GM12878 (cell line): ENCODE measurements around the gene ST6GAL2. TPM values are rescaled to one million over a fixed set of nuclear protein-coding genes. Genes with fewer than 3 reads are reported as not detected.

Experiments
- ATAC-seq: fragments of 200-7000 bp; cut with Tn5 transposase; 3 replicates; pipeline ENCODE4 v1.9.1; 2020; ENCODE audit warnings: mild to moderate bottlenecking, moderate library complexity
- BruUV-seq: library from RNA; stranded (reverse); fragments of 400-500 nt; replicated peaks from 2 replicates; lab custom pipeline; 2021; lab: Mats Ljungman, UMichigan
- CTCF ChIA-PET: fragments of 300-600 bp; sonication (Branson Sonifier 250); formaldehyde crosslinking; extraction: SDS; loops from one replicate; lab custom pipeline; 2021; ENCODE audit warnings: inconsistent platforms; lab: Yijun Ruan, JAX
- POLR2A ChIA-PET: fragments of 350-600 bp; formaldehyde crosslinking; extraction: SDS; loops from one replicate; lab custom pipeline; 2021; ENCODE audit warnings: inconsistent platforms; lab: Charles Lee
- RAD21 ChIA-PET: fragments of 300-600 bp; sonication (Branson Sonifier 250); formaldehyde crosslinking; loops from one replicate; lab custom pipeline; 2023; ENCODE audit warnings: antibody characterized with exemption; ENCODE audit not compliant: unreplicated experiment; lab: Charles Lee
- SMC1A ChIA-PET: fragments of 300-600 bp; sonication (Branson Sonifier 250); formaldehyde crosslinking; loops from one replicate; lab custom pipeline; 2023; ENCODE audit not compliant: unreplicated experiment, uncharacterized antibody; lab: Charles Lee
- DNase-seq: peaks from one replicate; pipeline ENCODE4 v3.0.0-alpha.2; 2011; ENCODE audit warnings: low read depth, low spot score
- FAIRE-seq: peaks from 3 replicates; lab custom pipeline; 2011; peaks lifted over from hg19 to GRCh38; lab: Jason Lieb, UNC
- H2AFZ ChIP-seq: 2 replicates; pipeline ENCODE4 v1.6.0; 2011; ENCODE audit warnings: low read depth, low read length, control low read depth; ENCODE audit not compliant: control insufficient read depth
- H3K27ac ChIP-seq: 2 replicates; pipeline ENCODE4 v1.5.1; 2011; ENCODE audit warnings: control low read depth; ENCODE audit not compliant: control insufficient read depth, insufficient read depth
- H3K27me3 ChIP-seq, 2 experiments: replicated peaks in 1 of 2; 2 replicates each; pipeline versions ENCODE4 v1.6.0 to v1.6.1; 2011; ENCODE audit warnings: low read length in 1 of 2; ENCODE audit not compliant: control insufficient read depth in 2 of 2, insufficient read depth in 2 of 2
- H3K36me3 ChIP-seq, 2 experiments: 2 replicates each; pipeline ENCODE4 v1.5.1; 2011; ENCODE audit warnings: low read length in 1 of 2; ENCODE audit not compliant: control insufficient read depth in 2 of 2, insufficient read depth in 2 of 2
- H3K4me1 ChIP-seq: 2 replicates; pipeline ENCODE4 v1.6.1; 2011; ENCODE audit warnings: mild to moderate bottlenecking, low read length, moderate library complexity, mixed read lengths; ENCODE audit not compliant: control insufficient read depth, insufficient read depth
- H3K4me2 ChIP-seq: 2 replicates; pipeline ENCODE4 v1.6.0; 2011; ENCODE audit warnings: control low read depth; ENCODE audit not compliant: control insufficient read depth, insufficient read depth
- H3K4me3 ChIP-seq: fragments of 200-600 bp; sonication (generic); 2 replicates; pipeline ENCODE4 v1.5.1; 2016
- H3K79me2 ChIP-seq: 2 replicates; pipeline ENCODE4 v1.6.0; 2011; ENCODE audit warnings: low read length; ENCODE audit not compliant: control insufficient read depth, insufficient read depth
- H3K9ac ChIP-seq: 2 replicates; pipeline ENCODE4 v1.8.0; 2011; ENCODE audit warnings: low read length, control low read depth, mixed read lengths; ENCODE audit not compliant: control insufficient read depth, insufficient read depth
- H3K9me3 ChIP-seq: replicated peaks from 3 replicates; pipeline ENCODE4 v1.5.1; 2011; ENCODE audit warnings: mild to moderate bottlenecking, low read length; ENCODE audit not compliant: control insufficient read depth, insufficient read depth
- H4K20me1 ChIP-seq: 2 replicates; pipeline ENCODE4 v1.6.0; 2011; ENCODE audit not compliant: control insufficient read depth, insufficient read depth
- ATF7 ChIP-seq: fragments of 450-650 bp; IDR thresholded peaks from 2 replicates; pipeline ENCODE4 v1.6.1; 2016; ENCODE audit warnings: low read depth, mild to moderate bottlenecking
- BCLAF1 ChIP-seq: fragments of 450-650 bp; IDR thresholded peaks from 2 replicates; pipeline ENCODE4 v1.6.1; 2017; ENCODE audit warnings: antibody characterized with exemption, mild to moderate bottlenecking, moderate library complexity
- BMI1 ChIP-seq: fragments of 450-650 bp; IDR thresholded peaks from 2 replicates; pipeline ENCODE4 v1.6.1; 2016; ENCODE audit warnings: mild to moderate bottlenecking, moderate library complexity, borderline replicate concordance
- BRCA1 ChIP-seq: IDR thresholded peaks from 2 replicates; pipeline ENCODE4 v1.6.1; 2011; ENCODE audit warnings: low read depth, low read length, improper control_type of control experiment
- CHD2 ChIP-seq: IDR thresholded peaks from 2 replicates; pipeline ENCODE4 v1.6.1; 2011; ENCODE audit warnings: low read depth, low read length, improper control_type of control experiment, borderline replicate concordance
- EP300 ChIP-seq, 2 experiments: fragments of 150-350 bp in 1 of 2; IDR thresholded peaks; 2 replicates each; pipeline ENCODE4 v1.6.1; 2011 to 2012; ENCODE audit warnings: low read depth in 2 of 2, low read length in 2 of 2, borderline replicate concordance in 1 of 2, improper control_type of control experiment in 1 of 2, inconsistent platforms in 1 of 2; ENCODE audit not compliant: control insufficient read depth in 1 of 2
- EZH2 ChIP-seq: IDR thresholded peaks from 2 replicates; pipeline ENCODE4 v1.6.1; 2012; ENCODE audit warnings: low read depth, mild to moderate bottlenecking, control low read depth, inconsistent platforms, low read length, borderline replicate concordance; ENCODE audit not compliant: control insufficient read depth
- HDAC6 ChIP-seq: fragments of 200-600 bp; sonication (generic); IDR thresholded peaks from one replicate; pipeline ENCODE4 v1.8.0; 2017; ENCODE audit warnings: antibody characterized with exemption; ENCODE audit not compliant: unreplicated experiment
- IKZF2 ChIP-seq, 2 experiments: fragments of 450-650 bp; IDR thresholded peaks; 2 replicates each; pipeline ENCODE4 v1.6.1; 2017; ENCODE audit warnings: mild to moderate bottlenecking in 2 of 2, moderate library complexity in 2 of 2
- MYB ChIP-seq: fragments of 150-350 bp; IDR thresholded peaks from 2 replicates; pipeline ENCODE4 v1.6.1; 2014; ENCODE audit warnings: mild to moderate bottlenecking, low read depth, low read length, borderline replicate concordance
- RELA ChIP-seq: fragments of 450-650 bp; IDR thresholded peaks from 2 replicates; pipeline ENCODE4 v1.8.0; 2014; ENCODE audit warnings: borderline replicate concordance; ENCODE audit not compliant: partially characterized antibody
- STAT3 ChIP-seq: IDR thresholded peaks from 2 replicates; pipeline ENCODE4 v1.6.1; 2011; ENCODE audit warnings: low read depth, low read length, improper control_type of control experiment
- TAF1 ChIP-seq: IDR thresholded peaks from 2 replicates; pipeline ENCODE4 v1.6.1; 2011; ENCODE audit warnings: mild to moderate bottlenecking, low read depth, low read length, borderline replicate concordance
- USF2 ChIP-seq: IDR thresholded peaks from 2 replicates; pipeline ENCODE4 v1.6.1; 2011; ENCODE audit warnings: low read depth, low read length, improper control_type of control experiment, borderline replicate concordance
- ZNF687 ChIP-seq: fragments of 450-650 bp; IDR thresholded peaks from 2 replicates; pipeline ENCODE4 v1.6.1; 2017; ENCODE audit warnings: mild to moderate bottlenecking, moderate library complexity
- ZZZ3 ChIP-seq: IDR thresholded peaks from 2 replicates; pipeline ENCODE4 v1.6.1; 2011; ENCODE audit warnings: low read depth; ENCODE audit not compliant: control insufficient read depth, insufficient read length
- WGBS: methylation state at CpG from one replicate; pipeline ENCODE4 v1.1.6; 2016; ENCODE audit warnings: low lambda C conversion rate; ENCODE audit not compliant: insufficient replicate concordance, insufficient coverage; ENCODE audit errors: missing lambda C conversion rate; 5-methylcytosine and 5-hydroxymethylcytosine counted together
- in situ Hi-C: fragments of 300-500 bp; cut with MboI; formaldehyde crosslinking; loops from 9 replicates; pipeline ENCODE4 v1.14.3; 2018; ENCODE audit warnings: mixed read lengths
- intact Hi-C: fragments of 100-400 bp; cut with micrococcal nuclease; formaldehyde crosslinking; loops from one replicate; pipeline ENCODE4 v1.14.2; 2022; ENCODE audit not compliant: unreplicated experiment
- polyA plus RNA-seq, 11 experiments: library from polyadenylated mRNA; depleted of rRNA in 4 of 11; unstranded in 6 of 11; stranded (reverse) in 5 of 11; fragments of >200 nt; fragmentation: Nextera tagmentation in 4 of 11; fragmentation: Illumina TruSeq in 1 of 11; extraction: Ambion mirVana in 4 of 11; extraction: Trizol in 1 of 11; gene quantifications; 1 replicate in 1 of 11; 2 replicates in 10 of 11; pipeline versions ENCODE4 v1.2.1 to v1.2.3, GENCODE V29; 2011 to 2016; ENCODE audit warnings: inconsistent platforms in 2 of 11, missing spikeins in 2 of 11, low read depth in 1 of 11
- total RNA-seq, 4 experiments: library from RNA; depleted of rRNA in 3 of 4; stranded (reverse); fragments of >200 nt in 3 of 4; fragmentation: Illumina TruSeq in 1 of 4; extraction: Trizol in 1 of 4; gene quantifications; 2 replicates each; pipeline versions ENCODE4 v1.2.1 to v1.2.3, GENCODE V29; 2013 to 2021

The ST6GAL2 gene
- total and polyA plus RNA-seq, 10 of the 15 experiments (the other 5 are each of a cell fraction or from before 2014, with no cell fraction given): not detected

- no peak for ATAC-seq
- no TSS peak for BruUV-seq
- H4K20me1 ChIP-seq: no peaks in the 10 kb centered on the region
- DNase-seq: no peak
- intact Hi-C loops (no loop called here), in situ Hi-C loops (no loop called here)
- no peak overlapping the region for H3K4me3 ChIP-seq
- no peaks in the 10 kb centered on the region for H3K9me3 ChIP-seq
- H3K79me2 ChIP-seq: no peaks in the 10 kb centered on the region
- no peaks in the 10 kb centered on the region for H3K4me1 ChIP-seq
- CTCF ChIA-PET: no interaction called here
- no peak overlapping the region for H3K4me2 ChIP-seq
- H2AFZ ChIP-seq: no peak overlapping the region
- no peaks in the 10 kb centered on the region for H3K27me3 ChIP-seq
- no peak overlapping the region for H3K27ac ChIP-seq
- 38% methylated on average over 7 of the region's 7 CpGs for WGBS
- no peak overlapping the region for H3K9ac ChIP-seq
- FAIRE-seq: no peak
- SMC1A ChIA-PET: no interaction called here
- POLR2A ChIA-PET: no interaction called here
- RAD21 ChIA-PET: no interaction called here
- no peaks in the 10 kb centered on the region for H3K36me3 ChIP-seq
- no peak for TF ChIP-seq BMI1
- TF ChIP-seq IKZF2 (IDR thresholded peaks at IDR 0.05): no peak
- TF ChIP-seq STAT3: no peak
- no peak for TF ChIP-seq MYB
- no peak for TF ChIP-seq BCLAF1
- no peak for TF ChIP-seq ATF7
- no peak for TF ChIP-seq CHD2
- no peak for TF ChIP-seq ZZZ3
- no peak for TF ChIP-seq EP300 (IDR thresholded peaks at IDR 0.05; ENCODE audit: borderline replicate concordance in 1 of 2, control insufficient read depth in 1 of 2, low read depth in 2 of 2, low read length in 2 of 2)
- TF ChIP-seq ZNF687: no peak
- no peak for TF ChIP-seq EZH2
- no peak for TF ChIP-seq HDAC6
- TF ChIP-seq BRCA1: no peak
- TF ChIP-seq USF2: no peak
- no peak for TF ChIP-seq TAF1
- TF ChIP-seq RELA: no peak
Measured at GRCh38 chr2:106899786-106900530, 14.0 kb upstream of the ST6GAL2 start.
